K562 (cell line): ENCODE data around the gene PPTC7. TPM values are rescaled to one million over a fixed set of nuclear protein-coding genes. Genes with fewer than 3 reads are reported as not detected.

Experiments used
- ATAC-seq: fragments of 200-7000 bp; cut with Tn5 transposase; 3 replicates; pipeline ENCODE4 v1.9.1; 2020; ENCODE audit warnings: moderate library complexity
- BruUV-seq: library from RNA; stranded (reverse); fragments of 400-500 nt; replicated peaks from 2 replicates; lab custom pipeline; 2021; lab: Mats Ljungman, UMichigan
- CTCF ChIA-PET: fragments of 300-600 bp; formaldehyde crosslinking; extraction: SDS; loops from one replicate; lab custom pipeline; 2021; ENCODE audit warnings: low intra/inter-chr PET ratio; lab: Yijun Ruan, JAX
- POLR2A ChIA-PET: fragments of 300-600, 350-650 bp; sonication (Branson Sonifier 250); formaldehyde crosslinking; extraction: SDS; loops from one replicate; lab custom pipeline; 2021; ENCODE audit warnings: antibody characterized with exemption, inconsistent platforms; lab: Yijun Ruan, JAX
- DNase-seq, 4 experiments: peaks; one replicate each; pipeline versions ENCODE4 v3.0.0 to v3.0.0-alpha.2; 2011 to 2018; ENCODE audit warnings: low spot score in 3 of 4, mixed read lengths in 3 of 4; ENCODE audit errors: extremely low read depth in 1 of 4
- FAIRE-seq: peaks from 2 replicates; lab custom pipeline; 2011; peaks lifted over from hg19 to GRCh38; lab: Jason Lieb, UNC
- H2AFZ ChIP-seq: 2 replicates; pipeline ENCODE4 v1.6.0; 2011; ENCODE audit warnings: low read depth, low read length, control low read depth, inconsistent platforms
- H3K27ac ChIP-seq: fragments of 200-600 bp; 3 replicates; pipeline ENCODE4 v1.8.0; 2011; ENCODE audit warnings: low read depth, mild to moderate bottlenecking, control low read depth, inconsistent platforms, low read length, moderate library complexity, mixed read lengths; ENCODE audit errors: extremely low read depth
- H3K27me3 ChIP-seq, 2 experiments: fragments of 300-600 bp in 1 of 2; 2 replicates in 1 of 2; 3 replicates in 1 of 2; pipeline versions ENCODE4 v1.6.0 to v1.8.0; 2011; ENCODE audit warnings: inconsistent platforms in 2 of 2, low read length in 2 of 2, mild to moderate bottlenecking in 1 of 2, mixed read lengths in 1 of 2, moderate library complexity in 1 of 2; ENCODE audit not compliant: control insufficient read depth in 2 of 2, insufficient read depth in 2 of 2
- H3K36me3 ChIP-seq: fragments of 300-600 bp; 3 replicates; pipeline ENCODE4 v1.8.0; 2011; ENCODE audit warnings: mild to moderate bottlenecking, low read length, inconsistent platforms; ENCODE audit not compliant: control insufficient read depth, insufficient read depth
- H3K4me1 ChIP-seq, 2 experiments: fragments of 200-600 bp in 1 of 2; replicated peaks in 1 of 2; 2 replicates in 1 of 2; 3 replicates in 1 of 2; pipeline versions ENCODE4 v1.5.1 to v1.8.0; 2011; ENCODE audit warnings: inconsistent platforms in 2 of 2, low read length in 2 of 2, mild to moderate bottlenecking in 1 of 2, mixed read lengths in 1 of 2, moderate library complexity in 1 of 2; ENCODE audit not compliant: control insufficient read depth in 2 of 2, insufficient read depth in 2 of 2
- H3K4me2 ChIP-seq: 2 replicates; pipeline ENCODE4 v1.6.1; 2011; ENCODE audit warnings: low read length, control low read depth, inconsistent platforms, mixed read lengths; ENCODE audit not compliant: insufficient read depth
- H3K4me3 ChIP-seq: fragments of 200-600 bp; sonication (generic), shearing (Covaris generic); 2 replicates; pipeline ENCODE4 v1.5.1; 2016; ENCODE audit warnings: control low read depth, inconsistent platforms
- H3K79me2 ChIP-seq: fragments of 200-600 bp; 3 replicates; pipeline ENCODE4 v1.8.0; 2011; ENCODE audit warnings: low read length, inconsistent platforms; ENCODE audit not compliant: control insufficient read depth, insufficient read depth
- H3K9ac ChIP-seq, 2 experiments: 2 replicates each; pipeline versions ENCODE4 v1.6.0 to v1.6.1; 2011; ENCODE audit warnings: low read depth in 2 of 2, low read length in 2 of 2, control low read depth in 1 of 2, inconsistent platforms in 1 of 2, mild to moderate bottlenecking in 1 of 2, mixed read lengths in 1 of 2; ENCODE audit not compliant: insufficient read depth in 1 of 2
- H3K9me1 ChIP-seq: one replicate; pipeline ENCODE4 v1.6.0; 2011; ENCODE audit warnings: inconsistent platforms, mild to moderate bottlenecking, low read length, moderate library complexity; ENCODE audit not compliant: control insufficient read depth, insufficient read depth
- H3K9me3 ChIP-seq: replicated peaks from 2 replicates; pipeline ENCODE4 v1.5.1; 2011; ENCODE audit warnings: low read depth, low read length, inconsistent platforms; ENCODE audit not compliant: control insufficient read depth, insufficient read depth
- H4K20me1 ChIP-seq: replicated peaks from 2 replicates; pipeline ENCODE4 v1.6.1; 2011; ENCODE audit warnings: low read length, inconsistent platforms, mixed read lengths; ENCODE audit not compliant: control insufficient read depth, insufficient read depth
- CREM ChIP-seq: IDR thresholded peaks from 2 replicates; pipeline ENCODE4 v1.6.1; 2014; ENCODE audit warnings: antibody characterized with exemption, low read depth
- RBM25 ChIP-seq: fragments of 200-400 bp; formaldehyde crosslinking; IDR thresholded peaks from 2 replicates; pipeline ENCODE4 v1.6.1; 2018; ENCODE audit warnings: low read length, low read depth, moderate library complexity; ENCODE audit not compliant: severe bottlenecking
- ZKSCAN1 ChIP-seq: fragments of 150-350 bp; IDR thresholded peaks from 2 replicates; pipeline ENCODE4 v1.6.1; 2016; ENCODE audit warnings: low read depth, low read length
- ZNF445 ChIP-seq: fragments of 250-450 bp; sonication (Bioruptor Pico); IDR thresholded peaks from 2 replicates; pipeline ENCODE4 v1.4.0; 2020; ENCODE audit warnings: low read depth, mild to moderate bottlenecking, moderate library complexity
- ZNF583 ChIP-seq: fragments of 250-450 bp; sonication (Bioruptor Pico); IDR thresholded peaks from 2 replicates; pipeline ENCODE4 v1.4.0; 2020
- WGBS: fragments of 100-300 bp; shearing (Covaris generic); methylation state at CpG from one replicate; pipeline ENCODE4 v1.1.6; 2016; ENCODE audit warnings: low coverage, mixed read lengths; ENCODE audit not compliant: insufficient coverage; ENCODE audit errors: missing lambda C conversion rate; 5-methylcytosine and 5-hydroxymethylcytosine counted together
- in situ Hi-C: fragments of 300-500 bp; cut with MboI; formaldehyde crosslinking; loops from 4 replicates; pipeline ENCODE4 v1.15.0; 2018; ENCODE audit warnings: inconsistent platforms, mixed read lengths
- intact Hi-C: fragments of 100-400 bp; cut with micrococcal nuclease; formaldehyde crosslinking; loops from 2 replicates; pipeline ENCODE4 v1.14.2; 2022
- polyA plus RNA-seq, 8 experiments: library from polyadenylated mRNA; depleted of rRNA in 4 of 8; stranded (reverse) in 5 of 8; unstranded in 3 of 8; fragments of >200 nt; fragmentation: Nextera tagmentation in 2 of 8; fragmentation: Illumina TruSeq in 1 of 8; extraction: Ambion mirVana in 2 of 8; extraction: Trizol in 1 of 8; gene quantifications; 2 replicates each; pipeline versions ENCODE4 v1.2.1 to v1.2.3, GENCODE V29; 2011 to 2014; ENCODE audit warnings: inconsistent platforms in 1 of 8, missing spikeins in 1 of 8
- total RNA-seq, 7 experiments: library from RNA; depleted of rRNA in 6 of 7; stranded (reverse); fragments of >200 nt in 6 of 7; fragmentation: Illumina TruSeq in 2 of 7; extraction: Trizol in 2 of 7; gene quantifications; 2 replicates each; pipeline versions ENCODE4 v1.2.1 to v1.2.3, GENCODE V29; 2011 to 2021; ENCODE audit warnings: low replicate concordance in 1 of 7
- TF ChIP-seq, protein P1 (sequence below): fragments of 450-650 bp; IDR thresholded peaks from 2 replicates; pipeline ENCODE4 v1.7.1; 2018; ENCODE audit warnings: mild to moderate bottlenecking, low read depth; ENCODE audit not compliant: partially characterized antibody

Gene PPTC7
- total and polyA plus RNA-seq, 9 of the 15 experiments (the other 6 are each of a cell fraction or from before 2014, with no cell fraction given) = 2.6 to 23.1 (median 11.9) TPM

GRCh38 chr12:110627500-110628195 lies 44.5 kb upstream of the PPTC7 start:
- no peaks in the 10 kb centered on the region for H4K20me1 ChIP-seq
- intact Hi-C loops = no loop called here
- POLR2A ChIA-PET = no interaction called here
- FAIRE-seq = no peak
- no TSS peak for BruUV-seq
- no peaks in the 10 kb centered on the region for H3K27me3 ChIP-seq
- CTCF ChIA-PET = no interaction called here
- no peaks in the 10 kb centered on the region; the same call in 2 of the 3 replicates for H3K36me3 ChIP-seq
- H3K9ac ChIP-seq = no peak overlapping the region
- 26% methylated on average over 8 of the region's 8 CpGs for WGBS
- H3K9me1 ChIP-seq = no peaks in the 10 kb centered on the region
- H3K4me2 ChIP-seq = no peak overlapping the region
- H3K4me1 ChIP-seq = no peaks in the 10 kb centered on the region
- H3K4me3 ChIP-seq = no peak overlapping the region
- no peak for ATAC-seq
- in situ Hi-C loops = no loop called here
- no peaks in the 10 kb centered on the region for H3K79me2 ChIP-seq
- no peak overlapping the region for H3K27ac ChIP-seq
- DNase-seq = no peak
- H3K9me3 ChIP-seq = no peaks in the 10 kb centered on the region
- no peak for TF ChIP-seq CREM
- no peak for TF ChIP-seq RBM25
- TF ChIP-seq ZKSCAN1 = no peak
- no peak for TF ChIP-seq ZNF445 (CRISPR knock-in tag)
- no peak for TF ChIP-seq ZNF583 (CRISPR knock-in tag)
- TF ChIP-seq, protein P1, sequence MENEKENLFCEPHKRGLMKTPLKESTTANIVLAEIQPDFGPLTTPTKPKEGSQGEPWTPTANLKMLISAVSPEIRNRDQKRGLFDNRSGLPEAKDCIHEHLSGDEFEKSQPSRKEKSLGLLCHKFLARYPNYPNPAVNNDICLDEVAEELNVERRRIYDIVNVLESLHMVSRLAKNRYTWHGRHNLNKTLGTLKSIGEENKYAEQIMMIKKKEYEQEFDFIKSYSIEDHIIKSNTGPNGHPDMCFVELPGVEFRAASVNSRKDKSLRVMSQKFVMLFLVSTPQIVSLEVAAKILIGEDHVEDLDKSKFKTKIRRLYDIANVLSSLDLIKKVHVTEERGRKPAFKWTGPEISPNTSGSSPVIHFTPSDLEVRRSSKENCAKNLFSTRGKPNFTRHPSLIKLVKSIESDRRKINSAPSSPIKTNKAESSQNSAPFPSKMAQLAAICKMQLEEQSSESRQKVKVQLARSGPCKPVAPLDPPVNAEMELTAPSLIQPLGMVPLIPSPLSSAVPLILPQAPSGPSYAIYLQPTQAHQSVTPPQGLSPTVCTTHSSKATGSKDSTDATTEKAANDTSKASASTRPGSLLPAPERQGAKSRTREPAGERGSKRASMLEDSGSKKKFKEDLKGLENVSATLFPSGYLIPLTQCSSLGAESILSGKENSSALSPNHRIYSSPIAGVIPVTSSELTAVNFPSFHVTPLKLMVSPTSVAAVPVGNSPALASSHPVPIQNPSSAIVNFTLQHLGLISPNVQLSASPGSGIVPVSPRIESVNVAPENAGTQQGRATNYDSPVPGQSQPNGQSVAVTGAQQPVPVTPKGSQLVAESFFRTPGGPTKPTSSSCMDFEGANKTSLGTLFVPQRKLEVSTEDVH = no peak
- no peak overlapping the region for H2AFZ ChIP-seq
